HCT116 (cell line): ENCODE results near the gene RGS8. TPM values are rescaled to one million over a fixed set of nuclear protein-coding genes. Genes with fewer than 3 reads are reported as not detected.

Experiments
- ATAC-seq: fragments of 200-7000 bp; cut with Tn5 transposase; 2 replicates; pipeline ENCODE4 v1.9.1; 2020; ENCODE audit warnings: mild to moderate bottlenecking, moderate library complexity
- BruUV-seq: library from RNA; stranded (reverse); fragments of 400-500 nt; replicated peaks from 2 replicates; lab custom pipeline; 2021; lab: Mats Ljungman, UMichigan
- CTCF ChIA-PET: fragments of 300-600 bp; sonication (Branson Sonifier 250); formaldehyde crosslinking; loops from one replicate; lab custom pipeline; 2021; ENCODE audit warnings: antibody characterized with exemption; lab: Charles Lee
- POLR2A ChIA-PET: fragments of 300-600, 350-600 bp; sonication (Branson Sonifier 250); formaldehyde crosslinking; loops from one replicate; lab custom pipeline; 2021; ENCODE audit warnings: antibody characterized with exemption; lab: Charles Lee
- RAD21 ChIA-PET, 2 experiments: fragments of 300-600 bp; sonication (Branson Sonifier 250); formaldehyde crosslinking; loops; one replicate each; lab custom pipeline; 2023; ENCODE audit warnings: low total read pairs in 2 of 2; ENCODE audit not compliant: uncharacterized antibody in 2 of 2, unreplicated experiment in 2 of 2, low non-redundant PET in 1 of 2; lab: Charles Lee
- DNase-seq: peaks from one replicate; pipeline ENCODE4 v3.0.0-alpha.2; 2010; ENCODE audit warnings: low read depth, low spot score
- H2AFZ ChIP-seq: fragments of 200-600 bp; shearing (Covaris generic), sonication (generic); 2 replicates; pipeline ENCODE4 v1.6.1; 2017; ENCODE audit warnings: low read depth, mixed run types, mixed read lengths, antibody characterized with exemption, low read length; ENCODE audit not compliant: poor library complexity, severe bottlenecking
- H3K27ac ChIP-seq: 2 replicates; pipeline ENCODE4 v1.5.1; 2012; ENCODE audit warnings: low read depth, low read length
- H3K27me3 ChIP-seq: fragments of 200-600 bp; sonication (generic); 2 replicates; pipeline ENCODE4 v1.6.1; 2016; ENCODE audit warnings: mixed run types, low read length, mixed read lengths; ENCODE audit not compliant: insufficient read depth
- H3K36me3 ChIP-seq, 2 experiments: fragments of 200-500 bp in 1 of 2; fragments of 200-600 bp in 1 of 2; sonication (Bioruptor generic) in 1 of 2; sonication (generic) in 1 of 2; 2 replicates each; pipeline versions ENCODE4 v1.5.1 to v1.6.1; 2014 to 2016; ENCODE audit warnings: low read length in 2 of 2, inconsistent platforms in 1 of 2, mixed read lengths in 1 of 2, mixed run types in 1 of 2; ENCODE audit not compliant: insufficient read depth in 2 of 2, control insufficient read depth in 1 of 2
- H3K4me1 ChIP-seq, 2 experiments: fragments of 200-600 bp in 1 of 2; sonication (generic) in 1 of 2; 2 replicates each; pipeline versions ENCODE4 v1.5.1 to v1.6.1; 2012 to 2017; ENCODE audit warnings: low read length in 2 of 2, inconsistent platforms in 1 of 2, mild to moderate bottlenecking in 1 of 2, mixed read lengths in 1 of 2, mixed run types in 1 of 2, moderate library complexity in 1 of 2; ENCODE audit not compliant: insufficient read depth in 2 of 2, control insufficient read depth in 1 of 2
- H3K4me2 ChIP-seq: fragments of 200-600 bp; sonication (generic); 2 replicates; pipeline ENCODE4 v1.6.1; 2017; ENCODE audit warnings: mixed run types, low read length, mixed read lengths
- H3K4me3 ChIP-seq, 2 experiments: fragments of 200-600 bp in 1 of 2; sonication (generic) in 1 of 2; replicated peaks in 1 of 2; 2 replicates each; pipeline ENCODE4 v1.5.1; 2011 to 2016; ENCODE audit warnings: low read length in 2 of 2, control low read depth in 1 of 2, low read depth in 1 of 2, mild to moderate bottlenecking in 1 of 2, mixed read lengths in 1 of 2, mixed run types in 1 of 2
- H3K79me2 ChIP-seq: fragments of 200-600 bp; sonication (generic); 2 replicates; pipeline ENCODE4 v1.6.1; 2017; ENCODE audit warnings: mild to moderate bottlenecking, mixed run types, low read length, moderate library complexity, mixed read lengths; ENCODE audit not compliant: insufficient read depth
- H3K9ac ChIP-seq: fragments of 200-600 bp; sonication (generic); 2 replicates; pipeline ENCODE4 v1.6.1; 2016; ENCODE audit warnings: low read length, mixed read lengths
- H3K9me2 ChIP-seq: fragments of 200-600 bp; sonication (generic), shearing (Covaris generic); 2 replicates; pipeline ENCODE4 v1.6.1; 2017; ENCODE audit warnings: mixed run types, mild to moderate bottlenecking, moderate library complexity; ENCODE audit not compliant: insufficient read depth
- H3K9me3 ChIP-seq, 2 experiments: fragments of 200-500 bp in 1 of 2; fragments of 200-600 bp in 1 of 2; sonication (Bioruptor generic) in 1 of 2; sonication (generic) in 1 of 2; 2 replicates each; pipeline ENCODE4 v1.6.1; 2014 to 2017; ENCODE audit warnings: low read length in 2 of 2, mixed read lengths in 2 of 2, inconsistent platforms in 1 of 2, low read depth in 1 of 2, mild to moderate bottlenecking in 1 of 2, mixed run types in 1 of 2, moderate library complexity in 1 of 2; ENCODE audit not compliant: control insufficient read depth in 1 of 2, insufficient read depth in 1 of 2
- H4K20me1 ChIP-seq: fragments of 200-600 bp; sonication (generic), shearing (Covaris generic); 2 replicates; pipeline ENCODE4 v1.6.1; 2017; ENCODE audit warnings: mixed run types, mild to moderate bottlenecking, moderate library complexity; ENCODE audit not compliant: insufficient read depth
- CBX3 ChIP-seq: IDR thresholded peaks from 2 replicates; pipeline ENCODE4 v1.6.1; 2012; ENCODE audit warnings: low read depth
- CEBPB ChIP-seq: IDR thresholded peaks from 2 replicates; pipeline ENCODE4 v1.6.1; 2012; ENCODE audit warnings: low read depth
- ELF1 ChIP-seq: IDR thresholded peaks from 2 replicates; pipeline ENCODE4 v1.6.1; 2012; ENCODE audit warnings: low read depth, borderline replicate concordance
- EZH2phosphoT487 ChIP-seq: fragments of 200-600 bp; IDR thresholded peaks from 2 replicates; pipeline ENCODE4 v1.6.1; 2018; ENCODE audit warnings: antibody characterized with exemption, borderline replicate concordance
- JUND ChIP-seq: IDR thresholded peaks from 2 replicates; pipeline ENCODE4 v1.6.1; 2012
- SP1 ChIP-seq: IDR thresholded peaks from 2 replicates; pipeline ENCODE4 v1.6.1; 2012; ENCODE audit warnings: low read depth
- ZNF274 ChIP-seq: fragments of 200-500 bp; sonication (Bioruptor generic); IDR thresholded peaks from 2 replicates; pipeline ENCODE4 v1.6.1; 2014; ENCODE audit warnings: mild to moderate bottlenecking, low read depth, low read length, inconsistent platforms
- intact Hi-C: fragments of 100-400 bp; cut with micrococcal nuclease; formaldehyde crosslinking; loops from 2 replicates; pipeline ENCODE4 v1.10.0; 2022
- total RNA-seq: library from RNA; stranded (reverse); gene quantifications from one replicate; pipeline ENCODE4 v1.2.1, GENCODE V29; 2021; ENCODE audit not compliant: unreplicated experiment
- TF ChIP-seq, protein P1 (sequence below): IDR thresholded peaks from 2 replicates; pipeline ENCODE4 v1.6.1; 2012; ENCODE audit warnings: low read depth
- TF ChIP-seq, protein P2 (sequence below): IDR thresholded peaks from 2 replicates; pipeline ENCODE4 v1.6.1; 2012

RGS8 gene
- total RNA-seq, 1 experiment from 2014 or later, result not detected

DNA sequence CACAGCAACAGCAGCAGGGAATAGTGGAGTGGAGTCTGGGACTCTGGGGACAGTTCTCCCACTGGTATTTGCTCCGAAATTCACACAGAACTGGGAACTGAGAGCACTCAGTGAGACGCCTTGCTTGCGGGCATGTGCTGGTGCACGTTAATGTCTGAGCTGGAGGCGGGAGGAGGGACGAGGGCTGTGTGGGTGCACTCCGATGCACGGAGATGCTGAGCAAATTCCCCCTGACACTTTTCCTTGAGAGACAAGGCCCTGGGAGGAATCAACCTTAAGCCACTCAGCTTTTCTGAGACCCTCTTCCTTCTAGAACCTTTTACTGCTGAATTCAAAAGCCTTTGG, 2.8 kb downstream of the RGS8 start:
- no peaks in the 10 kb centered on the region for H4K20me1 ChIP-seq
- H3K4me1 ChIP-seq, result no peaks in the 10 kb centered on the region; a peak in 2 of 4 replicates
- ChIA-PET POLR2A (no interaction called here), CTCF (no interaction called here), RAD21 (no interaction called here)
- H3K9me2 ChIP-seq, result no peaks in the 10 kb centered on the region
- no peak overlapping the region for H3K4me2 ChIP-seq
- no peak overlapping the region for H3K4me3 ChIP-seq
- H3K36me3 ChIP-seq, result no peaks in the 10 kb centered on the region
- no TSS peak for BruUV-seq
- DNase-seq, result no peak
- TF ChIP-seq ZNF274 (no peak), CBX3 (no peak), SP1 (no peak), CEBPB (no peak), EZH2phosphoT487 (no peak)
- TF ChIP-seq, all 23 proteins: peak for 0
- Histone ChIP-seq H2AFZ (no peak overlapping the region), H3K27me3 (no peaks in the 10 kb centered on the region; the same call in 1 of the 2 replicates), H3K79me2 (no peaks in the 10 kb centered on the region), H3K9me3 (no peaks in the 10 kb centered on the region), H3K9ac (no peak overlapping the region), H3K27ac (no peak overlapping the region)
- intact Hi-C loops, result no loop called here
- ATAC-seq, result no peak

DNA sequence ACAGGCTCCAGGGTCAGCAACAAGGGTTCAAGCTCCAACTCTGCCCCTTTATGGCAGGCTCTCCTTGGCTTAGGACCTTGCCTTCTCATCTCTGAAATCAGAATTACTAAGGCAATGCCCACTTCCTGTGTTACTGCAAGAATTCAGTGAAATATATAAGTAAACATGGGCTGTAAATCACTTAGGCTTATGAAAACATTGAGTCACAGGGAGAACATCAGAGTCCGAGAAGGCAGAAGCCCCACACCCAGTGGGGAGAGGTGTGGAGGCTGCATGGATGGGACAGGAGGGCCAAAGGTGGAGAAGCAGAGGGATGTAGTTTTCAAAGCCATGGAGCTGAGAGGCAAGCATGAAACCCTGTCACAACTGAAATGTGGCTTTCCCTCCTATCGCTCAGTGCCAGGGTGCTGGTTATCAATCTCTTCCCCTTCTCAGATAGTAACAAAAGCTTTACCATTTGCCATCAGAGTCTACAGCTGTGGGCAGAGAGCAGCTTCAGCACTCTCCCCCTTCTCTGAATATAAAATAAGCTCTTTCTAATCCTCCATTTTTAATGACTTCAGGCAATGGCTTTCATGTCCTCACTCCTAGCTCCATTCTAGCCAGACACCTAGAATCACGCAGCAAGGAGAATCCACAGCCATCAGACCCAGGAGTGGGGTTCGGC, 3.4 kb downstream of the RGS8 start:
- Histone ChIP-seq H3K27me3 (no peaks in the 10 kb centered on the region; the same call in 1 of the 2 replicates), H3K4me1 (no peaks in the 10 kb centered on the region; a peak in 2 of 4 replicates), H3K36me3 (no peaks in the 10 kb centered on the region), H3K9me2 (no peaks in the 10 kb centered on the region), H3K79me2 (no peaks in the 10 kb centered on the region), H3K9ac (no peak overlapping the region), H2AFZ (no peak overlapping the region), H3K9me3 (no peaks in the 10 kb centered on the region), H3K27ac (no peak overlapping the region), H3K4me2 (no peak overlapping the region), H3K4me3 (no peak overlapping the region), H4K20me1 (no peaks in the 10 kb centered on the region)
- ATAC-seq (no peak), DNase-seq (no peak)
- intact Hi-C loops, result no loop called here
- TF ChIP-seq ELF1, result no peak
- TF ChIP-seq, protein P1, sequence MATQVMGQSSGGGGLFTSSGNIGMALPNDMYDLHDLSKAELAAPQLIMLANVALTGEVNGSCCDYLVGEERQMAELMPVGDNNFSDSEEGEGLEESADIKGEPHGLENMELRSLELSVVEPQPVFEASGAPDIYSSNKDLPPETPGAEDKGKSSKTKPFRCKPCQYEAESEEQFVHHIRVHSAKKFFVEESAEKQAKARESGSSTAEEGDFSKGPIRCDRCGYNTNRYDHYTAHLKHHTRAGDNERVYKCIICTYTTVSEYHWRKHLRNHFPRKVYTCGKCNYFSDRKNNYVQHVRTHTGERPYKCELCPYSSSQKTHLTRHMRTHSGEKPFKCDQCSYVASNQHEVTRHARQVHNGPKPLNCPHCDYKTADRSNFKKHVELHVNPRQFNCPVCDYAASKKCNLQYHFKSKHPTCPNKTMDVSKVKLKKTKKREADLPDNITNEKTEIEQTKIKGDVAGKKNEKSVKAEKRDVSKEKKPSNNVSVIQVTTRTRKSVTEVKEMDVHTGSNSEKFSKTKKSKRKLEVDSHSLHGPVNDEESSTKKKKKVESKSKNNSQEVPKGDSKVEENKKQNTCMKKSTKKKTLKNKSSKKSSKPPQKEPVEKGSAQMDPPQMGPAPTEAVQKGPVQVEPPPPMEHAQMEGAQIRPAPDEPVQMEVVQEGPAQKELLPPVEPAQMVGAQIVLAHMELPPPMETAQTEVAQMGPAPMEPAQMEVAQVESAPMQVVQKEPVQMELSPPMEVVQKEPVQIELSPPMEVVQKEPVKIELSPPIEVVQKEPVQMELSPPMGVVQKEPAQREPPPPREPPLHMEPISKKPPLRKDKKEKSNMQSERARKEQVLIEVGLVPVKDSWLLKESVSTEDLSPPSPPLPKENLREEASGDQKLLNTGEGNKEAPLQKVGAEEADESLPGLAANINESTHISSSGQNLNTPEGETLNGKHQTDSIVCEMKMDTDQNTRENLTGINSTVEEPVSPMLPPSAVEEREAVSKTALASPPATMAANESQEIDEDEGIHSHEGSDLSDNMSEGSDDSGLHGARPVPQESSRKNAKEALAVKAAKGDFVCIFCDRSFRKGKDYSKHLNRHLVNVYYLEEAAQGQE, result no peak
- no peak for TF ChIP-seq JUND
- TF ChIP-seq, protein P2, sequence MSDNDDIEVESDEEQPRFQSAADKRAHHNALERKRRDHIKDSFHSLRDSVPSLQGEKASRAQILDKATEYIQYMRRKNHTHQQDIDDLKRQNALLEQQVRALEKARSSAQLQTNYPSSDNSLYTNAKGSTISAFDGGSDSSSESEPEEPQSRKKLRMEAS, result no peak
- BruUV-seq, result no TSS peak
- CTCF ChIA-PET, result no interaction called here
- POLR2A ChIA-PET, result no interaction called here
- RAD21 ChIA-PET, result no interaction called here
